Heart left ventricle (tissue), 13 donors: Measurements from ENCODE around the gene EXTL1.

Experiments used
- POLR2A ChIP-seq, 2 donors: fragments of 450-650 bp; IDR thresholded peaks; one replicate each; pipeline ENCODE4 v1.6.1; 2017; ENCODE audit warnings: antibody characterized with exemption in 2 of 2, mild to moderate bottlenecking in 2 of 2, moderate library complexity in 2 of 2
- TF ChIP-seq, protein P1 (sequence below), 12 donors: fragments of 200-600 bp; sonication (generic) in 4 of 12; IDR thresholded peaks; one replicate each; pipeline versions ENCODE4 v1.5.0 to v1.8.0; 2018 to 2022; ENCODE audit warnings: antibody characterized with exemption in 12 of 12, mild to moderate bottlenecking in 5 of 12
- donor health status: ischemic (EF 13 %, LVEDD 7.1; RV severe dilation, severe dysfunction).
- donor health status: DM: no; HTN: yes; CAD: no.
- donor health status: DM: no; HTN: no; CAD: no.
- donor health status: ischemic (EF 25% LVEDD 6.9; RV normal size, moderate dysfunction).
- donor health status: ischemic (EF 25% LVEDD 5.7; RV mildly dilated, moderate dysfunction).
- donor health status: ischemic (EF 35%, LVEDD 5.7; RV mildly dilated, moderate dysfunction).
- donor health status: nonischemic (EF 11% LVEDD 7.7; RV severe dilation, severe dysfunction).
- donor health status: DM: yes; HTN: yes; CAD: no.
- donor health status: PGD.
- donor health status: ischemic (EF 29% LVEDD 5.4; RV normal size, mild dysfunction).
- donor health status: nonischemic (EF 23%, LVEDD 6.1; RV moderate dilation, normal function).

DNA sequence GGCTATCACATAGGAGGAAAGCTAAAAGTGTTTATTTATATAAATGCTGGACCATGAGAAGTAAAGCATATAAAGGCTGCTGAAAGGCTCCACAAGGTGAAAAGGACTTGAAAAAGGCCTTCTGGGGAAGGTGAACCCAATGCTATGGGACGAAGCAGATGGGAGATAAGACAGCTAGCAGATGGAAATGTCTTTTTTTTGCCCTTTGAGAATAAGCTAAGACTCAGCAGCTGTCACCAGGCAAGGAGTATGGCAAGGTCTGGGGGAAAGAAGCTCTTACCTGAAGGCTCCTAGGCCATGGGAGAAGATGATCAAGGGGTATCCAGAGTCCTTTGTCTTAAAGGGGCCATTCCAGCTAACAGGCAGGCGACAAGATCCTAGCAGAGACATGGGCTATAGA is 33.6 kb upstream of the EXTL1 start:
- TF ChIP-seq, protein P1, sequence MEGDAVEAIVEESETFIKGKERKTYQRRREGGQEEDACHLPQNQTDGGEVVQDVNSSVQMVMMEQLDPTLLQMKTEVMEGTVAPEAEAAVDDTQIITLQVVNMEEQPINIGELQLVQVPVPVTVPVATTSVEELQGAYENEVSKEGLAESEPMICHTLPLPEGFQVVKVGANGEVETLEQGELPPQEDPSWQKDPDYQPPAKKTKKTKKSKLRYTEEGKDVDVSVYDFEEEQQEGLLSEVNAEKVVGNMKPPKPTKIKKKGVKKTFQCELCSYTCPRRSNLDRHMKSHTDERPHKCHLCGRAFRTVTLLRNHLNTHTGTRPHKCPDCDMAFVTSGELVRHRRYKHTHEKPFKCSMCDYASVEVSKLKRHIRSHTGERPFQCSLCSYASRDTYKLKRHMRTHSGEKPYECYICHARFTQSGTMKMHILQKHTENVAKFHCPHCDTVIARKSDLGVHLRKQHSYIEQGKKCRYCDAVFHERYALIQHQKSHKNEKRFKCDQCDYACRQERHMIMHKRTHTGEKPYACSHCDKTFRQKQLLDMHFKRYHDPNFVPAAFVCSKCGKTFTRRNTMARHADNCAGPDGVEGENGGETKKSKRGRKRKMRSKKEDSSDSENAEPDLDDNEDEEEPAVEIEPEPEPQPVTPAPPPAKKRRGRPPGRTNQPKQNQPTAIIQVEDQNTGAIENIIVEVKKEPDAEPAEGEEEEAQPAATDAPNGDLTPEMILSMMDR (IDR thresholded peaks at IDR 0.05), result no peak
- TF ChIP-seq POLR2A (IDR thresholded peaks at IDR 0.05), result no peak
